Medulla oblongata (tissue), 1 donor: Measurements from ENCODE around the gene CARMIL1.
"Not testable (repeated sequence)": the region's sequence is repeated elsewhere in the genome, so short reads cannot be mapped to it uniquely, and the experiment has no call there.

Source experiments
- DNase-seq: peaks from one replicate; pipeline ENCODE4 v3.0.0-alpha.2; 2015; ENCODE audit errors: extremely low spot score

The CARMIL1 gene

DNA sequence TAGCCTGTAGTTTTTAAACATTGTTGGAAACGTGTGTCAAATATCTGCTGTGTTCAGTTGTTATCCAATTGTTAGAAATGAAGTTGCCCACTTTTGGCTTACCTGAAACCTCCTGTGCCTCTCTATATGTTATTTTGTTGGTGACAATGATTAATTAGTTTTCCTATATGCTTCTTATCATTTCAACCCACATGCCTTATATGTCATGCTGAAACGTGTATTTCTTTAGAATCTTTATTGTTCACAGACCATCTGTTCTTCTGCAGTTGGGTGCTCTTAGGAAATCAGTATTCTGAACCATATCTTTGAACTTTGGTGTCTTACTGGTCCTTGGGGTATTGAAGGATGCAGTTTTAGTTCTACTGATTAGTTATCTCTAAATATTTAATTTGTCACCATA lies 281.7 kb downstream of the CARMIL1 start:
- no peak for DNase-seq

DNA sequence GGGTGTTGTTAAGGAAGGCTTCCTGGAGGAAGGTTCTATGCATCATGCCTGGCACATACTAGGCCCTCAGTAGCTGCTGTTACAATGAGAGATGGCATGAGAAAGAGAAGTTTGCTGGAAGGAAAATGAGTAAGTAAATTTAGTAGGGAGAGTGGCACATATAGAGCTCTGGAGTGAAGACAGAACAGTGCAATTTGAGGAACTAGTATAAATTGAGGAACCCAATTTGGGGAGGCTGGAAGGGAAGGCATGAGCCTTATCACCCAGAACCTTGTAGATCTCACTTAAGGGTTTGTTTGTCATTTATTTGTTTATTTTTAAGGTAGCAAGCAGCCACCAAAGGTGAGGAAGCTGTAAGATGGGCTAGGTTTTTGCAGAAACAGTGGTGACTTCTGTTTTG lies 285.8 kb downstream of the CARMIL1 start:
- no peak for DNase-seq

GRCh38 chr6:25570578-25570977 lies 291.4 kb downstream of the CARMIL1 start:
- DNase-seq, result no peak

GRCh38 chr6:25576919-25577318 lies 297.7 kb downstream of the CARMIL1 start:
- peak; percentile 65 for DNase-seq

DNA sequence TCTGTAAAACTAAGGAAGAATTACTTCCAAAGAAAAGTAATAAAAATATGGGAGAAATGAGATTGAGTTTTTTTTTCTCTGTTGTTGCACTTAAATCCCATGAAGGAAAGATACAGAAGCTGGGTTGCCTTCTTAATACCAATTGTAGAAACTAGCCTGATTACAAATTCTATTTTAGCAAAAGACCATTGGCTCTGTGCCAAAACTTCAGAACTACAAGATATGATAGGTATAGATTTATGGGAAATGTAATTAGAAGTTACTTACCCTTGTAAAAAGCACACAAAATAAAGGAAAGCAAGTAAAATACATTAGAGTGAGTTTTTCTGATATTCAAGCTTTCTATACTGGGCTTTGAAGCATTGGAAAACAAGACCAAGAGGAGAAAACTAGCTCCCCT lies 299.4 kb downstream of the CARMIL1 start:
- DNase-seq, result no peak

GRCh38 chr6:25579391-25579883 lies 300.3 kb downstream of the CARMIL1 start:
- no peak for DNase-seq

- DNase-seq, result no peak
These were observed 300.8 kb downstream of the CARMIL1 start for GRCh38 chr6:25579902-25580495.

GRCh38 chr6:25582101-25582500 lies 302.9 kb downstream of the CARMIL1 start:
- DNase-seq, result no peak

- no peak for DNase-seq
These were observed 303.9 kb downstream of the CARMIL1 start for GRCh38 chr6:25583099-25583498.

GRCh38 chr6:25583906-25584305 lies 304.7 kb downstream of the CARMIL1 start:
- DNase-seq, result no peak

GRCh38 chr6:25585225-25585624 lies 306.1 kb downstream of the CARMIL1 start:
- DNase-seq, result no peak

- not testable (repeated sequence) for DNase-seq
These were observed 306.9 kb downstream of the CARMIL1 start for GRCh38 chr6:25586119-25586518.

- DNase-seq, result no peak
These were observed 307.8 kb downstream of the CARMIL1 start for GRCh38 chr6:25586927-25587326.

DNA sequence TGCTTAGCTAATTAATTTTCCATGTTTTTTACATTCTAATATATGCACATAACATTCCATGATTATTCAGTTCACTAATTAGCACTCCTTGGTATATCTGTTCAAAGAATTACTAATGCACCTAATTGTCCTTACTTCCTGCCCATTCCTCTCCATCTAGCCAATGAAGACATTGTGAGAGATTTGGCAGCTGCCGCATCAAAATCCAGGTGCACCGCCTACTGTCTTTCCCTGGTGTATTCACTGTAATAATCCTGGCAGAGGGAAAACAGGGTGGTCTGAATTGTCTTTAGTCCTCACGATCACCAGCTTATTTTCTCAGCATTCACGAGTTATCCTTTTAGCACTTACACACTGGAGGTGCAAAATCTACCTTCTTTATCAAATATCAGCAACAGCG lies 311.8 kb downstream of the CARMIL1 start:
- DNase-seq, result no peak

- no peak for DNase-seq
These were observed 318.0 kb downstream of the CARMIL1 start for GRCh38 chr6:25596928-25597818.

GRCh38 chr6:25599516-25600085 lies 320.4 kb downstream of the CARMIL1 start:
- no peak for DNase-seq

DNA sequence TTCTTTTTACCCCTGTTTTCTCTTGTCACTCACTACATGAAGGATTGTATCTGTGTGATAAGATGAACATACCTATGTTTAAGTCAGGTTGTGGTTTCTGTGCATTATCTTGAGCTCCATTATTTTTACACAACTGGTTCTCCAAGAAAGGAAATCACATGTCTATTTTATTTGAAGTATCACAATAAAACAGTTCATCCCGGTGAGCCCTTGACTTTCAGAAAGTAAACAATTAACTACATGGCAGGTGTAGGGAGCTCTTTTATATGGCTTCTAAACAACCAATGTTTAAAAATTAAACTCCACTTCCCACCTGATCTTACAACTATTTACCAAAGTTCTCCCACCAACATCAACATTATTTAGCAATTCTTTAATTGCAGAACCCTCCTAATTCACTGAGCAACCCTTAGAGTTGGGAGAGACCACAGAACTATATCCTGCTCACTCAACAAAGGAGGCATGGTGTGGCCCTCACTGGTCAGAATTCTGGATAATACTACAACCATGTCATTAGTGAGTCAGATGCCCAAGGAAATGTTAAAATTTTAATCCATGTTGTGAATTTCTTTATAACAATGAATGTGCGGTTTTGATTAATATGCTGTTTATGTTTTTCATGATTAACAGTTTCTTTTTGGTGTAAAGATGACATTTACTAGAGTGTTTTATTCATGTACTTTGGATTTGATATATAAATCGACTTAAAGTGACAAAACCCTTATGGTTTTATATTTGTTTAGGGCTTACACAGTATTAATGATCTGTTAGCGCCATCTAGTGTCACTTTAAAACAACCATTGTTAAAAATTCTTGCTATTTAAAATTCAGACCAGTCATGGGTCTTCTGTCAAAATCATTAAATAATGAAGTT lies 322.9 kb downstream of the CARMIL1 start:
- DNase-seq, result peak; percentile 70

DNA sequence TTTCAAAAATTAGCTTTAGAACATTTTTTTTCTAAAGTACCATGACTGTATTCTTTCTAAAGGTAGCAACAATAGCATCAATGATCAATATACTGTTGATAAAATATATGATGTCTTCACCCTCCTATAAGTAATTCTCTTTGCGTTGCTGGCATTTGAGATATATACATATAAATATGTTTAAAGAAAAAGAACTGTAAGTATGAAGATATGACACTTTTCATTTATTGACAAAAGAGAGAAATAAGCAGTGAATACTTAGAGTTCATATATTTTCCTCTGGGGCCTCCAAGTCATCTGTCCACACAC lies 323.5 kb downstream of the CARMIL1 start:
- DNase-seq, result no peak

GRCh38 chr6:25603251-25603650 lies 324.1 kb downstream of the CARMIL1 start:
- no peak for DNase-seq

DNA sequence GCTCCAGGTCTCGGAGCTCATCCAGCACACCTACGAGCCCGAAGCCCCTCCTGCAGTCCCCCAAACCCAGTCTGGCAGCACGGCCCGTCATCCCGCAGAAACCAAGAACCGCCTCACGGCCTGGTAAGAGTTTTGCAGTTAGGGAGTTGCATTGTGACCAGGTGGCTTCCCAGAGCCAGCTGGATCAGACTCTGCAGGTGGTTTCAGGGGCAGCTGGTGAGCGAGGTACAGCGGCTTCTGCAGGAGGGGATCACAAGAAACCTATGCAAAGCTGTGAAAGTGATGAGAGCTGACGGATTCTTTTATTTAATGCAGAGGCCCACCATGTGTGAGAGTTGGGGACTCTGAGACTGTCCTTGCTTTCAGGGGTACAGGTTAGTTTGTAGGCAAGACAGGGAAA lies 327.0 kb downstream of the CARMIL1 start:
- no peak for DNase-seq

DNA sequence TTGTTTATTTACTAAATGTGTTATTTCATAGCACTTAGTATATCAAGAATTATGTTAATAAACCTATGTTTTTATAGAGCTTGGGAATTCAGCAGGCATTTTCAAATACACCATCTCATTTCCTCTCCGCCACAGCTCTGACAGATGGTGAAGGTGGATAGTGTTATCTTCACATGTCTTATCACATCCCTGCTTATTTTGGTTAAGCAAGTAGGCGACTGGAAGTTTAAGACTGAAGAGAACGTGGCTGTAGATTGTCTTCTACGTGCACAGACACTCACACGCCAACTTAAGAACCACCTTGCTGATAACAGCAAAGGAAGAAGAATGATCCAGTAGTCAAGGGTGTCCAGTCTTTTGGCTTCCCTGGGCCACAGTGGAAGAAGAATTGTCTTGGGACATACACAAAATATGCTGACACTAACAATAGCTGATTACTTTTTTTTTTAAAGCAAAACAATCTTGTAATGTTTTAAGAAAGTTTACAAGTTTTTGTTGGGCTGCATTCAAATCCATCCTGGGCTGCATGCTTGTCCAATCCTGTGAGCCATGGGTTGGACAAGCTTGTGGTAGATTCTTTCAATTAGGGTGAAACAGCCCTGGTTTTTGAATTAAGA lies 329.5 kb downstream of the CARMIL1 start:
- no peak for DNase-seq

DNA sequence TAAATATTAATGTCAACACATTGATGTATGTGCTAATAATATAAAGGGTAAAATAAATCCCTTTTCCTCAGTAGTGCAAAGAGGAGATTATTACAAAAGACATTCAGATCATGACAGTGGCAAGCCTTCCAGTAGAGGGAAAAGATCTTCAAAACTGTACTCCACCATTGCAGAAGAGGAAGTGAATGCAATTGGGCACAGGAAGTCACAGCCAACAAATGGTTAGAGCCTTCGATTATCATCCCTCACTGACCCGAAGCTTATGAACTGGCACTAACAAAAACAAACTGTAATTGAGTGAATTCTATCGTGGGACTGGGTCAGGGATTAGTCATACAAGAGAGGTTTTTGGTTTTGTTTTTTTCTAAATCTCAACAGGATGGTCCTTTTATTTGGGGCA lies 333.5 kb downstream of the CARMIL1 start:
- no peak for DNase-seq
